T-helper 1 cell treated with Interleukin-12 subunit alpha and Interleukin-12 subunit beta and Interleukin-4 antibody, amounts not matched to agents 30 ng/mL and 1 ng/mL, for 36 hours (primary cell): Measurements from ENCODE around the gene PRKAG1. TPM values are rescaled to one million over a fixed set of nuclear protein-coding genes. Genes with fewer than 3 reads are reported as not detected.

Source experiments
- intact Hi-C: fragments of 100-400 bp; cut with micrococcal nuclease; formaldehyde crosslinking; loops from one replicate; pipeline ENCODE4 v1.15.1; 2024
- total RNA-seq: library from RNA; stranded (reverse); gene quantifications from 2 replicates; pipeline ENCODE4 v1.2.3, GENCODE V29; 2022

PRKAG1 gene
- total RNA-seq, 1 donor from 2014 or later: 74.8 TPM

- intact Hi-C loops: no loop called here
These were observed 32.2 kb upstream of the PRKAG1 start for GRCh38 chr12:49050507-49051372.

GRCh38 chr12:49049566-49050224 is 31.1 kb upstream of the PRKAG1 start:
- intact Hi-C loops: no loop called here

GRCh38 chr12:49048953-49049352 is 30.4 kb upstream of the PRKAG1 start:
- intact Hi-C loops: no loop called here

- intact Hi-C loops: no loop called here
These were observed 27.7 kb upstream of the PRKAG1 start for GRCh38 chr12:49046129-49046895.

- intact Hi-C loops: no loop called here
These were observed 26.1 kb upstream of the PRKAG1 start for GRCh38 chr12:49044660-49045059.

GRCh38 chr12:49043856-49044258 is 25.3 kb upstream of the PRKAG1 start:
- intact Hi-C loops: no loop called here

- intact Hi-C loops: no loop called here
These were observed 24.7 kb upstream of the PRKAG1 start for GRCh38 chr12:49043241-49043640.

- intact Hi-C loops: no loop called here
These were observed 23.4 kb upstream of the PRKAG1 start for GRCh38 chr12:49041881-49042484.

DNA sequence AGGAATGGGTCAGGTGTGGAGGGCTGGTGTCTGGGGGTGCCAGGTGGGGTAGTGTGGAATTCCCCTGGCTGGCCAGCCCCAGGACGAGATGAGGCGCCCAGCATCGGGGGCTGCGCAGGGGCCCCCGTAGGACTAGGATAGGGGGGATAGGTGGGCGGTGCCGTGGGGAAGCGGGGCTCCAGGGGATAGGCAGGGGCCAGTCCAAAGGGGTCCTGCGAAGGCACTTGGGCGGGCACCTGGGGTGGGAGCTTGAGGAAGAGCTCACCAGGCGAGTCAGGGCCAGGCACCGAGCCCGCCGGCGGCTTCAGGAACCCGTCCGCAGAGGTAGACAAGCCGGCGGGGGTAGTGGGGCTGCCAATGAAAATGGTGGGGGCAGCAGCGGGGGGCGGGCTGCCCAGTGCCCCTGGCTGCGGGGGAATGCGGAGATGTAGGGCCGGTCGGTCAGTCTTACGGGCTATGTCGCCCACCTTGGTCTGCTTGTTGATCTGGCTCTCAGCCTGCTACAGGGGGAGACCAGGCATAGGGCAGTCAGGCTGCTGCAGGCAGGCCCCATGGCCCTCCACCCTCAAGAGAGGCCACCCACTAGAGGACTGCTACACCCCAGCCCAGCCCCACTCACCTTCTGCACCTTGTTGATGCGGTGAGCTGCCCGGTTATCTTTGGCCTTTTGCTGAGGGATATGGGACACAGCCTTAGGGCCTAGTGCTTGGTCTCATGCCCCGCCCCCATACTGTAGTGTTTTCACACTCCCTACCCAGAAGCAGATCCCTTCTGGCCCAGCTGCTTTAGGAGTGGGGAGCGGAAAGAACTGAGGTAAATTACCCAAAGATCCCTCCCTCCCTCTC is 22.7 kb upstream of the PRKAG1 start:
- intact Hi-C loops: no loop called here

DNA sequence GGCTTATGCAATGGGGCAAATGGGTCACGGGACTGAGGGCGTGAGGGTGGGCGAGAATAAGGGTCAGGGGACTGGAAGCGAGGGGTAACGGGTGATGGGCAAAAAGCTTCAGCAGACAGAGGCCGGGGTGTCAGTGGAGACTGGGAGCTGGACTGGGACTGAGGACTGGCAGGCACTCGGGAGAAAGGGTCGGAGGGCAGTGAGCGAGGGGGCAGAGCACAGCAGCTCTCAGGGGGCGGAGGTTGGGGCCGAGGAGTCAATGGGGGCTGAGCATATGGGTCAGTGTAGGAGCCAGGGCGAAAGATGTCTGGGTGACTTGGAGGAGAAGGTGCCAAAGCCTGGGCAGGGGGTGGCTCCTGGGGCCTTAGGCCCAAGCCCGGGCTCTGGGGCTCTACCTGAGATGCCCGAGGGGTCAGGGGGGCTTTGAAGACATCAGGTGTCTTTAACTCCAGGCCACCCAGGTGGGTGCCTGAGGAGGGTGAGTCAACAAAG is 21.8 kb upstream of the PRKAG1 start:
- intact Hi-C loops: no loop called here

DNA sequence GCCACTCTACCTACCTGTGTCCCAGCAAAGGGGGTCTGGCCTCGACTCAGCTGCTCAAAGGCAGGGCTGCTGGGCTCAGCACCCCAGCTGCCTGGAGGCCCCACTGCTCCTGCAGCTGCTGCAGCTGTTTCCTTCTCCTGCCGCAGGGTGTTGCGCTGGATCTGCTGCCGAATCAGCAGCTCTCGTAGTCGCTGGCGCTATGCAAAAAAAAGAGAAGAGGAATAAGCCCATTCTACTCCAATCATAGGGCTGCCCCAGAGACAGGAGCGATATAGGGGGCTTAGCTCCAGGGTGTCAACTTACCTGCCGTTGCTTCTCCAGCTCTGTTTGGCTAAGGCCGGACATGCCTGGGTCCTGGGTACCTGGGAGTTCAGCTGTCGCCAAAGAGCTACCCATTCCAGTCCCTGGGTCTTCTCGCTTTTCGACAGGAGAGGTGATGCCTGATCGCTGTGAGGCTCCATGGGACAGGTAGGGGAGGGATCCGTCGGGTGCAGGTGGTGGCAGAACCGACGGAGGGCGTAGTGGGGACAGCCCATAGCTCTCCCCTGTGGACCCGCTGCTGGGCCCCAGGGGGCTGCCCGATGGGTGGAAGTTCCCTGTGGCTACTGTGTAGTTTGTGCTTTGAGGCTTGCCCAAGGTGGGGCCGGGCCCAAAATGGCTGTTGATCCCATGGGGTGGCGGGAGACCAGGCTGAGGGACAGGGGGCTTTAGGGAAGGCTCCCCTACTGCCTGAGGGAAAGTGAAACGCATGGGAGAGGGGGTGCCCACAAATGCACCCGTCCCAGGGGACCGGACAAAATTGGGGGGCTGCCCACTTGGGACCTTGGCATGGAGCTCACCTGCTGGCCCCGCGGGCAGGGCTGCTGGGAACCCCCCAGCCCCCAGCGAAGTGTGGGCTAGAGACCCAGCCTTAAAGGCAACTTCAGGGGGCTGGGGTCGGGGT is 21.1 kb upstream of the PRKAG1 start:
- intact Hi-C loops: no loop called here

- intact Hi-C loops: no loop called here
These were observed 19.8 kb upstream of the PRKAG1 start for GRCh38 chr12:49038291-49038955.

- intact Hi-C loops: no loop called here
These were observed 19.3 kb upstream of the PRKAG1 start for GRCh38 chr12:49037947-49038237.

DNA sequence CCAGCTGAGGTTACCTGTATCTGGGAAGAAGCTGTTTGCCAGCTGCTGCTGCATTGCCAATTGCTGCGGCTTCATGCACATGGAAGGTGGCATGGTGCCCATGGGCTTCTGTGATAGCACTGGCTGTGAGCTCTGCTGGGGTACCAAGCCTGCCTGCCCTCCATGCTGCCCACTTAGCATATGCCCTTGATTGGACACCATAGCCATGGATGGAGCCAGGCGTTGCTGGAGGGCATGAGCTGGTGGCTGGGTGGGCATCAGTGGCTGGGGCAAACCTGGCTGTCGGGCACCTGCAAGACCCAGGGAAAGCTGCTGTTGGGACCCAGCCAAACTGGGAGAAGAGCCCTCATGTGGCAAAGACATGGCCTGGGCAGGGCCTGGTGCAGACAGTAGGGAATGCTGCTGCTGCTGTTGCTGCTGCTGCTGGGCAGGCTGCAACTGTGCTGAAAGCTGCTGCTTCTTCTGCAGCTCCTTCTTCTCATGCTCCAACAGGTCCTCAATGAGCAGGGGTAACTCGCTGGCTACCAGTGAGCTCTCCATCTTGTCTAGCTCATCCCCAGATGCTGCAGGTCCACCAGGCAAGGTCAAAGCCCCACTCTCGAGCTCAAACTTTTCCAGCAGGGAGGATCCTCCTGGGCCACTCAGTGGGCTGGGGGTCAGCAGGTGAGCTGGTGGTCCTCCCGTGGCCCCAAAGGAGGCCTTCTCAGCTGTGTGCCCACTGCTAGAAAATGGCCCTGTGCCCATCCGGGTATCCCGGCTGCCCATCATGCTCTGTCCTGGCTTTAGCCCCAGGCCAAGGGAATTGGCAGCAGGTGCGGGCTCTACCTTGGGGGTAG is 18.8 kb upstream of the PRKAG1 start:
- intact Hi-C loops: no loop called here

- intact Hi-C loops: no loop called here
These were observed 17.5 kb upstream of the PRKAG1 start for GRCh38 chr12:49036029-49036428.

DNA sequence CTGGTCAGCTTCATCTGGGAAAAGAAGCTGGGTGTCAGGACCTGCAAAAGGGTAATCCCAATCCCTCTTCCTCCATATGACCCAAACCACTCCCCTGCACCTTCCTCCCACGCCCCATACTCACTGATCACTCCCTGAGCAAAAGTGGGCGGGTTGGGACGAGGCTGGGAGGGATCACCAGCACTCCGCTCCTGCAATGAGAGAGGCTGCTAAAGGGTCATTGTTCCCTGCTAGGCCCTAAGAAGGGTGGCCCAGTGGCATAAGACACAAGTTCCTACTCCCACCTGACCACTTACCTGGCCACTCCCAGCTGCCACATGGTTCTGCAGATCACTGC is 15.7 kb upstream of the PRKAG1 start:
- intact Hi-C loops: no loop called here

DNA sequence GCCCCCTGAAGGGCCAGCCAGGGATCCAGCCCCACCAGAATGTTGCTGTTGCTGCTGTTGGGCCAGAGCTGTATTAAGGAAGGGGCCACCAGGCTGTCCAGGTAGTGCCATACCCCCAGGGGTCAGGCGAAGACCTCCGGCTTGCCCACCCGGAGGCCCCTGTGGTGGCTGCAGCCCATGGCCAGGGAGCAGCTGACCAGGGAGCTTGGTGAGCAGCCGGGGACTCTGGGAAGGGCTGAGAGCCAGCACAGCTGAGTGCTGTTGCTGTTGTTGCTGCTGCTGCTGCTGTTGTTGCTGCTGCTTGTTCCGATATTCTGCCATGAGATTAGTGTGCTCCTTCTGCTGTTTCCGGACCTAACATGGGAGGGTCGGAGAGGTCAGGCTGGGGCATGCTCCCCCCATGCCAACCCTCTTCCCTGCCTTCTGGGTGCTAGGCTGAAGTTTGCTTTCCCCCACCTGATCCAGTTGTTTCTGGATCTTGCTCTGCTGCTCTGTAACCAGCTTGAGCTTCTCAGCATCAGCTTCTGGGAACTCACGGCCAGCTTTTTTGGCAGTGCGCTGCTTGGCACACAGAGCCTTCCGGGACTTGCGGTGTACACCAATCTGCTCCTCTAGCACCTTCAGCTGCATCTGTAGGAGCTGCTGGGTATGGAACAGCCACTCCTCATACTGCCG is 15.2 kb upstream of the PRKAG1 start:
- intact Hi-C loops: no loop called here
